Activated T-helper 1 cell treated with anti-CD3 and anti-CD28 coated beads, Interleukin-2, amount 50 U/mL, for 16 hours (primary cell): ENCODE data around the gene ZSCAN23.
"Not testable (repeated sequence)": the region's sequence is repeated elsewhere in the genome, so short reads cannot be mapped to it uniquely, and the experiment has no call there.

Experiments used
- DNase-seq, 2 donors: peaks; one replicate each; pipeline ENCODE4 v3.0.0-alpha.2; 2020; ENCODE audit warnings: low read depth in 1 of 2, low spot score in 1 of 2

Gene ZSCAN23

GRCh38 chr6:28442586-28442985 lies 705 bp downstream of the ZSCAN23 start:
- no peak for DNase-seq

GRCh38 chr6:28436404-28436803 lies 6.9 kb downstream of the ZSCAN23 start:
- no peak for DNase-seq

GRCh38 chr6:28433119-28433518 lies 10.2 kb downstream of the ZSCAN23 start:
- DNase-seq = no peak

GRCh38 chr6:28429781-28430180 lies 13.5 kb downstream of the ZSCAN23 start:
- DNase-seq = no peak

- no peak for DNase-seq
Observed at GRCh38 chr6:28425944-28426541, 17.2 kb downstream of the ZSCAN23 start.

GRCh38 chr6:28424163-28424562 lies 19.1 kb downstream of the ZSCAN23 start:
- no peak for DNase-seq

- no peak for DNase-seq
Observed at GRCh38 chr6:28423546-28423945, 19.7 kb downstream of the ZSCAN23 start.

- DNase-seq = no peak
Observed at GRCh38 chr6:28413681-28414080, 29.6 kb downstream of the ZSCAN23 start.

- DNase-seq = no peak
Observed at GRCh38 chr6:28410767-28411166, 32.5 kb downstream of the ZSCAN23 start.

- no peak for DNase-seq
Observed at GRCh38 chr6:28408076-28408802, 35.1 kb downstream of the ZSCAN23 start.

GRCh38 chr6:28407401-28407800 lies 35.9 kb downstream of the ZSCAN23 start:
- no peak for DNase-seq

- not testable (repeated sequence) for DNase-seq
Observed at GRCh38 chr6:28403923-28404322, 39.4 kb downstream of the ZSCAN23 start.

GRCh38 chr6:28402197-28402596 lies 41.1 kb downstream of the ZSCAN23 start:
- no peak for DNase-seq

GRCh38 chr6:28401172-28401571 lies 42.1 kb downstream of the ZSCAN23 start:
- no peak for DNase-seq

- DNase-seq = no peak
Observed at GRCh38 chr6:28400122-28400451, 43.2 kb downstream of the ZSCAN23 start.

- peak; percentile 65 to 71 for DNase-seq
Observed at GRCh38 chr6:28399350-28400121, 43.8 kb downstream of the ZSCAN23 start, which contains the start of gene ZSCAN12. Gene ZSCAN12 (minus strand): TSS chr6:28399747. CDS start chr6:28398405, 1,342 bp downstream.

- DNase-seq = no peak
Observed at GRCh38 chr6:28395918-28396317, 47.4 kb downstream of the ZSCAN23 start.

GRCh38 chr6:28393912-28394662 lies 49.2 kb downstream of the ZSCAN23 start:
- DNase-seq = no peak

- no peak for DNase-seq
Observed at GRCh38 chr6:28390688-28391087, 52.6 kb downstream of the ZSCAN23 start.

- DNase-seq = no peak
Observed at GRCh38 chr6:28384143-28384533, 59.2 kb downstream of the ZSCAN23 start.
